GM19099 (cell line): ENCODE data around the gene SLC39A7.

Experiments
- POLR2A ChIP-seq: IDR thresholded peaks from 3 replicates; pipeline ENCODE4 v1.6.1; 2011; ENCODE audit warnings: low read depth; ENCODE audit not compliant: insufficient read length; ENCODE audit errors: extremely low read depth

The SLC39A7 gene

GRCh38 chr6:33216117-33216649, 15.5 kb downstream of the SLC39A7 start:
- no peak for TF ChIP-seq POLR2A

GRCh38 chr6:33217246-33217645, 16.6 kb downstream of the SLC39A7 start:
- TF ChIP-seq POLR2A = no peak

- no peak for TF ChIP-seq POLR2A
Observed at GRCh38 chr6:33217681-33218080, 17.0 kb downstream of the SLC39A7 start.

GRCh38 chr6:33235221-33235634, 34.6 kb downstream of the SLC39A7 start:
- TF ChIP-seq POLR2A = no peak

GRCh38 chr6:33236328-33236727, 35.7 kb downstream of the SLC39A7 start:
- TF ChIP-seq POLR2A = no peak

GRCh38 chr6:33236852-33237251, 36.2 kb downstream of the SLC39A7 start:
- no peak for TF ChIP-seq POLR2A

- no peak for TF ChIP-seq POLR2A
Observed at GRCh38 chr6:33237741-33238140, 37.1 kb downstream of the SLC39A7 start.

GRCh38 chr6:33241968-33242367, 41.3 kb downstream of the SLC39A7 start:
- no peak for TF ChIP-seq POLR2A

- TF ChIP-seq POLR2A = no peak
Observed at GRCh38 chr6:33243476-33243875, 42.8 kb downstream of the SLC39A7 start.

GRCh38 chr6:33247977-33248642, 47.4 kb downstream of the SLC39A7 start:
- TF ChIP-seq POLR2A = peak; percentile 11

GRCh38 chr6:33248643-33248931, 47.9 kb downstream of the SLC39A7 start:
- no peak for TF ChIP-seq POLR2A

GRCh38 chr6:33248932-33249731, 48.5 kb downstream of the SLC39A7 start:
- TF ChIP-seq POLR2A = peak; percentile 93

- TF ChIP-seq POLR2A = no peak
Observed at GRCh38 chr6:33249732-33250630, 49.3 kb downstream of the SLC39A7 start.

- no peak for TF ChIP-seq POLR2A
Observed at GRCh38 chr6:33250731-33251130, 50.1 kb downstream of the SLC39A7 start.

- TF ChIP-seq POLR2A = no peak
Observed at GRCh38 chr6:33251395-33252012, 50.8 kb downstream of the SLC39A7 start.
